ENCODE data around the gene TRPC3. TPM values are rescaled to one million over a fixed set of nuclear protein-coding genes. Genes with fewer than 3 reads are reported as not detected.

TRPC3 gene
- total RNA-seq, 2 experiments from 2014 or later: 0.95 to 1.1 TPM

GRCh38 chr4:121873604-121874003, 78.3 kb downstream of the TRPC3 start:
- H3K27me3 Mint-ChIP-seq: peaks cover 12% of the 10 kb centered on the region
- CTCF ChIA-PET: interaction anchor here (1.9 kb wide), 1 partner anchor 27 kb away, joined by 5 read pairs; no protein-coding TSS in a partner anchor
- POLR2A ChIA-PET: no interaction called here
- H3K4me1 Mint-ChIP-seq: peaks cover 13% of the 10 kb centered on the region
- no peak overlapping the region for H3K4me3 Mint-ChIP-seq
- peak; percentile 10 for DNase-seq
- no peaks in the 10 kb centered on the region for H3K9me3 Mint-ChIP-seq (ENCODE audit: low read depth)
- peaks cover 1% of the 10 kb centered on the region for H3K36me3 Mint-ChIP-seq (ENCODE audit: low read depth)
- no peak for ATAC-seq
- no peak overlapping the region for H3K27ac Mint-ChIP-seq
- intact Hi-C loops (cut with DNase I, micrococcal nuclease): no loop called here

GRCh38 chr4:121869841-121870822, 81.7 kb downstream of the TRPC3 start, which contains the start of gene BBS7:
Gene BBS7, minus strand, starts transcription at chr4:121870474. Its CDS starts 161 bp downstream, at chr4:121870313.
- Mint-ChIP-seq H3K27me3 (peaks cover 6% of the 10 kb centered on the region), H3K9me3 (ENCODE audit: low read depth) (no peaks in the 10 kb centered on the region), H3K4me3 (peak within 1 kb of the TSS; percentile 91), H3K4me1 (peaks cover 17% of the 10 kb centered on the region), H3K27ac (peak within 1 kb of the TSS; percentile 83), H3K36me3 (ENCODE audit: low read depth) (peaks cover 18% of the 10 kb centered on the region)
- ATAC-seq (peak; percentile 99), DNase-seq (peak; percentile 98)
- ChIA-PET CTCF (interaction anchor here (0.6 to 2.5 kb wide), 8 partner anchors 29 to 1517 kb away, joined by 3 to 6 read pairs (median 4); no protein-coding TSS in a partner anchor), POLR2A (no interaction called here)
- intact Hi-C loops (cut with DNase I, micrococcal nuclease): loop anchor here (1.0 to 2.0 kb wide), 4 partner anchors 46 to 282 kb away; partner anchors contain the start of genes ANXA5 (in 1 of the 2), BLTP1 (in 1 of the 2) and EXOSC9 (in 1 of the 2)

GRCh38 chr4:121863799-121864198, 88.1 kb downstream of the TRPC3 start:
- Mint-ChIP-seq H3K36me3 (ENCODE audit: low read depth) (peaks cover 20% of the 10 kb centered on the region), H3K27me3 (no peaks in the 10 kb centered on the region), H3K4me3 (no peak overlapping the region), H3K27ac (no peak overlapping the region), H3K4me1 (peaks cover 18% of the 10 kb centered on the region), H3K9me3 (ENCODE audit: low read depth) (no peaks in the 10 kb centered on the region)
- intact Hi-C loops (cut with DNase I, micrococcal nuclease): no loop called here
- ChIA-PET CTCF (interaction anchor here (1.2 kb wide), 1 partner anchor 37 kb away, joined by 4 read pairs; no protein-coding TSS in a partner anchor), POLR2A (no interaction called here)
- DNase-seq (no peak), ATAC-seq (no peak)

GRCh38 chr4:121861426-121861825, 90.4 kb downstream of the TRPC3 start:
- no peak overlapping the region for H3K27ac Mint-ChIP-seq
- ChIA-PET CTCF (no interaction called here), POLR2A (no interaction called here)
- peaks cover 16% of the 10 kb centered on the region for H3K4me1 Mint-ChIP-seq
- intact Hi-C loops (cut with DNase I, micrococcal nuclease): no loop called here
- no peak overlapping the region for H3K4me3 Mint-ChIP-seq
- ATAC-seq (no peak), DNase-seq (no peak)
- H3K36me3 Mint-ChIP-seq (ENCODE audit: low read depth): peaks cover 14% of the 10 kb centered on the region
- H3K27me3 Mint-ChIP-seq: no peaks in the 10 kb centered on the region
- H3K9me3 Mint-ChIP-seq (ENCODE audit: low read depth): no peaks in the 10 kb centered on the region

- peaks cover 6% of the 10 kb centered on the region for H3K36me3 Mint-ChIP-seq (ENCODE audit: low read depth)
- DNase-seq (no peak), ATAC-seq (no peak)
- no peak overlapping the region for H3K4me3 Mint-ChIP-seq
- H3K27me3 Mint-ChIP-seq: no peaks in the 10 kb centered on the region
- intact Hi-C loops (cut with DNase I, micrococcal nuclease): no loop called here
- ChIA-PET CTCF (interaction anchor here (1.5 kb wide), 1 partner anchor 24 kb away, joined by 4 read pairs; no protein-coding TSS in a partner anchor), POLR2A (no interaction called here)
- peaks cover 12% of the 10 kb centered on the region for H3K4me1 Mint-ChIP-seq
- no peak overlapping the region for H3K27ac Mint-ChIP-seq
- H3K9me3 Mint-ChIP-seq (ENCODE audit: low read depth): no peaks in the 10 kb centered on the region
Observed at GRCh38 chr4:121860121-121860520, 91.7 kb downstream of the TRPC3 start.

- no peak overlapping the region for H3K27ac Mint-ChIP-seq
- H3K36me3 Mint-ChIP-seq (ENCODE audit: low read depth): peaks cover 14% of the 10 kb centered on the region
- ATAC-seq (no peak), DNase-seq (no peak)
- H3K27me3 Mint-ChIP-seq: no peaks in the 10 kb centered on the region
- CTCF ChIA-PET: no interaction called here
- no peaks in the 10 kb centered on the region for H3K9me3 Mint-ChIP-seq (ENCODE audit: low read depth)
- no peak overlapping the region for H3K4me3 Mint-ChIP-seq
- POLR2A ChIA-PET: no interaction called here
- intact Hi-C loops (cut with DNase I, micrococcal nuclease): no loop called here
- no peaks in the 10 kb centered on the region for H3K4me1 Mint-ChIP-seq
Observed at GRCh38 chr4:121851354-121851753, 100.5 kb downstream of the TRPC3 start.

- DNase-seq (no peak), ATAC-seq (peak; percentile 19)
- peaks cover 12% of the 10 kb centered on the region for H3K36me3 Mint-ChIP-seq (ENCODE audit: low read depth)
- no peak overlapping the region for H3K4me3 Mint-ChIP-seq
- ChIA-PET POLR2A (no interaction called here), CTCF (no interaction called here)
- H3K9me3 Mint-ChIP-seq (ENCODE audit: low read depth): no peaks in the 10 kb centered on the region
- no peaks in the 10 kb centered on the region for H3K4me1 Mint-ChIP-seq
- no peaks in the 10 kb centered on the region for H3K27me3 Mint-ChIP-seq
- H3K27ac Mint-ChIP-seq: no peak overlapping the region
- intact Hi-C loops (cut with DNase I, micrococcal nuclease): no loop called here
Observed at GRCh38 chr4:121846662-121847061, 105.2 kb downstream of the TRPC3 start.

GRCh38 chr4:121842862-121843261, 109.0 kb downstream of the TRPC3 start:
- Mint-ChIP-seq H3K36me3 (ENCODE audit: low read depth) (peaks cover 25% of the 10 kb centered on the region), H3K27ac (no peak overlapping the region), H3K9me3 (ENCODE audit: low read depth) (peaks cover 2% of the 10 kb centered on the region), H3K27me3 (no peaks in the 10 kb centered on the region), H3K4me3 (no peak overlapping the region), H3K4me1 (no peaks in the 10 kb centered on the region)
- ChIA-PET POLR2A (no interaction called here), CTCF (no interaction called here)
- DNase-seq: no peak
- no peak for ATAC-seq
- intact Hi-C loops (cut with DNase I, micrococcal nuclease): no loop called here

- CTCF ChIA-PET: interaction anchor here (0.9 kb wide), 1 partner anchor 12 kb away, joined by 3 read pairs; no protein-coding TSS in a partner anchor
- POLR2A ChIA-PET: no interaction called here
- Mint-ChIP-seq H3K36me3 (ENCODE audit: low read depth) (peaks cover 26% of the 10 kb centered on the region), H3K4me3 (no peak overlapping the region), H3K9me3 (ENCODE audit: low read depth) (peaks cover 2% of the 10 kb centered on the region), H3K27ac (no peak overlapping the region), H3K4me1 (no peaks in the 10 kb centered on the region), H3K27me3 (no peaks in the 10 kb centered on the region)
- ATAC-seq: no peak
- DNase-seq: no peak
- intact Hi-C loops (cut with DNase I, micrococcal nuclease): no loop called here
Observed at GRCh38 chr4:121838136-121838535, 113.7 kb downstream of the TRPC3 start.

- ATAC-seq (no peak), DNase-seq (no peak)
- H3K27ac Mint-ChIP-seq: no peak overlapping the region
- no peaks in the 10 kb centered on the region for H3K27me3 Mint-ChIP-seq
- ChIA-PET POLR2A (interaction anchor here (0.6 kb wide), 2 partner anchors 457 to 1408 kb away, joined by 4 to 7 read pairs; no protein-coding TSS in a partner anchor), CTCF (interaction anchor here (0.7 kb wide), 1 partner anchor 112 kb away, joined by 5 read pairs; no protein-coding TSS in a partner anchor)
- intact Hi-C loops (cut with DNase I, micrococcal nuclease): loop anchor here in 1 of 2 experiments (10.0 kb wide), 1 partner anchor 1095 kb away; the partner anchor contains the start of gene NUDT6
- no peaks in the 10 kb centered on the region for H3K4me1 Mint-ChIP-seq
- no peak overlapping the region for H3K4me3 Mint-ChIP-seq
- H3K9me3 Mint-ChIP-seq (ENCODE audit: low read depth): no peaks in the 10 kb centered on the region
- H3K36me3 Mint-ChIP-seq (ENCODE audit: low read depth): peaks cover 6% of the 10 kb centered on the region
Observed at GRCh38 chr4:121829511-121829910, 122.3 kb downstream of the TRPC3 start.
